Breast epithelium (tissue), 4 donors: ENCODE results near the gene ZNF678. TPM values are rescaled to one million over a fixed set of nuclear protein-coding genes. Genes with fewer than 3 reads are reported as not detected.

Source experiments
- DNase-seq, 2 donors: peaks; one replicate each; pipeline ENCODE4 v3.0.0-alpha.2; 2019; ENCODE audit warnings: low spot score in 2 of 2
- H3K27ac ChIP-seq, 2 donors: fragments of 200-600 bp; sonication (generic) in 1 of 2; one replicate each; pipeline ENCODE4 v1.5.1; 2016 to 2019; ENCODE audit warnings: mild to moderate bottlenecking in 1 of 2
- H3K27me3 ChIP-seq, 2 donors: fragments of 200-600 bp; sonication (generic) in 1 of 2; one replicate each; pipeline versions ENCODE4 v1.5.1 to v1.6.0; 2017 to 2019; ENCODE audit warnings: control low read depth in 1 of 2, mild to moderate bottlenecking in 1 of 2
- H3K36me3 ChIP-seq: fragments of 200-600 bp; one replicate; pipeline ENCODE4 v1.5.1; 2019
- H3K4me1 ChIP-seq, 2 donors: fragments of 200-600 bp; sonication (generic); one replicate each; pipeline ENCODE4 v1.5.1; 2016 to 2019; ENCODE audit warnings: control low read depth in 1 of 2
- H3K4me3 ChIP-seq, 3 donors: fragments of 200-600 bp; sonication (generic); 1 replicate in 2 of 3; 2 replicates in 1 of 3; pipeline ENCODE4 v1.5.1; 2016 to 2019; ENCODE audit warnings: mild to moderate bottlenecking in 3 of 3, moderate library complexity in 2 of 3
- H3K9me3 ChIP-seq, 2 donors: fragments of 200-600 bp; sonication (generic) in 1 of 2; one replicate each; pipeline ENCODE4 v1.5.1; 2016 to 2019; ENCODE audit warnings: control low read depth in 1 of 2
- POLR2A ChIP-seq: fragments of 450-650 bp; IDR thresholded peaks from one replicate; pipeline ENCODE4 v1.6.1; 2016; ENCODE audit warnings: antibody characterized with exemption, mild to moderate bottlenecking, moderate library complexity
- POLR2AphosphoS5 ChIP-seq, 3 donors: sonication (generic); formaldehyde crosslinking; IDR thresholded peaks; one replicate each; pipeline ENCODE4 v1.6.1; 2017; ENCODE audit warnings: antibody characterized with exemption in 3 of 3
- intact Hi-C: fragments of 100-400 bp; cut with DNase I; formaldehyde crosslinking; loops from one replicate; pipeline ENCODE4 v1.15.1; 2023; ENCODE audit warnings: low total_unique reads
- total RNA-seq, 3 donors: library from RNA; depleted of rRNA; stranded (reverse); fragments of >200 nt; gene quantifications; one replicate each; pipeline ENCODE4 v1.1.0, GENCODE V29; 2016
- TF ChIP-seq, protein P1 (sequence below), 3 donors: fragments of 450-650 bp; IDR thresholded peaks; one replicate each; pipeline ENCODE4 v1.5.1; 2016 to 2017; ENCODE audit warnings: antibody characterized with exemption in 3 of 3, mild to moderate bottlenecking in 3 of 3, moderate library complexity in 3 of 3

Gene ZNF678
- total RNA-seq, 3 donors from 2014 or later: 8.5 to 19.8 (median 12.8) TPM

- TF ChIP-seq POLR2AphosphoS5 (IDR thresholded peaks at IDR 0.05) (no peak), POLR2A (no peak)
- TF ChIP-seq, protein P1, sequence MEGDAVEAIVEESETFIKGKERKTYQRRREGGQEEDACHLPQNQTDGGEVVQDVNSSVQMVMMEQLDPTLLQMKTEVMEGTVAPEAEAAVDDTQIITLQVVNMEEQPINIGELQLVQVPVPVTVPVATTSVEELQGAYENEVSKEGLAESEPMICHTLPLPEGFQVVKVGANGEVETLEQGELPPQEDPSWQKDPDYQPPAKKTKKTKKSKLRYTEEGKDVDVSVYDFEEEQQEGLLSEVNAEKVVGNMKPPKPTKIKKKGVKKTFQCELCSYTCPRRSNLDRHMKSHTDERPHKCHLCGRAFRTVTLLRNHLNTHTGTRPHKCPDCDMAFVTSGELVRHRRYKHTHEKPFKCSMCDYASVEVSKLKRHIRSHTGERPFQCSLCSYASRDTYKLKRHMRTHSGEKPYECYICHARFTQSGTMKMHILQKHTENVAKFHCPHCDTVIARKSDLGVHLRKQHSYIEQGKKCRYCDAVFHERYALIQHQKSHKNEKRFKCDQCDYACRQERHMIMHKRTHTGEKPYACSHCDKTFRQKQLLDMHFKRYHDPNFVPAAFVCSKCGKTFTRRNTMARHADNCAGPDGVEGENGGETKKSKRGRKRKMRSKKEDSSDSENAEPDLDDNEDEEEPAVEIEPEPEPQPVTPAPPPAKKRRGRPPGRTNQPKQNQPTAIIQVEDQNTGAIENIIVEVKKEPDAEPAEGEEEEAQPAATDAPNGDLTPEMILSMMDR (IDR thresholded peaks at IDR 0.05): no peak
- DNase-seq: no peak
- H3K27ac ChIP-seq: no peak overlapping the region
- no peaks in the 10 kb centered on the region for H3K9me3 ChIP-seq
- H3K27me3 ChIP-seq: no peaks in the 10 kb centered on the region
- no peak overlapping the region for H3K4me3 ChIP-seq
- no peaks in the 10 kb centered on the region for H3K4me1 ChIP-seq
- no peaks in the 10 kb centered on the region for H3K36me3 ChIP-seq
- intact Hi-C loops: no loop called here
Observed at GRCh38 chr1:227568593-227568992, 5.2 kb downstream of the ZNF678 start.

DNA sequence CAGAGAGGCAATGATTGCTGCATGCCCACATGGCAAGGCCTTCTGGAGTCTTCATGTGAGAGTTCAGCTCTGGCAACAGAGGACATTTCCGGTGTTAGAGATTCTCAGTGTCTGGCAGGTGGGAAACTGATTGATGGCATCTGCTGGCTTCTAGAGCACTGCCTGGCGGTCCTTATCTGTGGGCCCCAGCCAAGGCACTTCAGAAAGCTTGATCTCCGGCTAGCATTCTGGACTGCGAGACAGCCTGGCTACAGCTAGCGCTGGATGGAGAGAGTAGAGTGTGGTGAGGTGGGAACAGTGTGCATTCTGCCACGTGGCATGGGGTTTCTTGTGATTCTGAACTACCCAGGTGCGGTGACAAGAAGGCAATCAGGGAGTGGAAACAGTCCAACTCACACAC lies 9.4 kb downstream of the ZNF678 start:
- Histone ChIP-seq H3K9me3 (no peaks in the 10 kb centered on the region), H3K27me3 (no peaks in the 10 kb centered on the region), H3K27ac (no peak overlapping the region), H3K36me3 (no peaks in the 10 kb centered on the region), H3K4me3 (no peak overlapping the region), H3K4me1 (no peaks in the 10 kb centered on the region)
- intact Hi-C loops: no loop called here
- no peak for DNase-seq
- no peak for TF ChIP-seq POLR2A
- TF ChIP-seq, protein P1 (IDR thresholded peaks at IDR 0.05): no peak
- TF ChIP-seq POLR2AphosphoS5 (IDR thresholded peaks at IDR 0.05): no peak

DNA sequence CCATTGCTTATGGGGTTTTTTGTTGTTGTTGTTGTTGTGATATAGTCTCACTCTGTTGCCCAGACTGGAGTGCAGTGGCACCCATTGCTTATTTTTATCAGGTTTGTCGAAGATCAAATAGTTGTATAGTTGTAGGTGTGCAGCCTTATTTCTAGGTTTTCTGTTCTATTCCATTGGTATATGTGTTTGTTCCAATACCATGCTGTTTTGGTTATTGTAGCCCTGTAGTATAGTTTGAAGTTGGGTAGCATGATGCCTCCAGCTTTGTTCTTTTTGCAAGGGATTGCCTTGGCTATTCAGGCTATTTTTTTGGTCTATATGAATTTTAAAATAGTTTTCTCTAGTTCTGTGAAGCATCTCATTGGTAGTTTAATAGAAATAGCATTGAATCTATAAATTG lies 11.6 kb downstream of the ZNF678 start:
- H3K4me1 ChIP-seq: no peaks in the 10 kb centered on the region
- no peak for TF ChIP-seq POLR2A
- TF ChIP-seq, protein P1 (IDR thresholded peaks at IDR 0.05): no peak
- TF ChIP-seq POLR2AphosphoS5 (IDR thresholded peaks at IDR 0.05): no peak
- no peaks in the 10 kb centered on the region for H3K27me3 ChIP-seq
- no peaks in the 10 kb centered on the region for H3K9me3 ChIP-seq
- H3K4me3 ChIP-seq: no peak overlapping the region
- DNase-seq: no peak
- H3K27ac ChIP-seq: no peak overlapping the region
- intact Hi-C loops: no loop called here
- no peaks in the 10 kb centered on the region for H3K36me3 ChIP-seq

DNA sequence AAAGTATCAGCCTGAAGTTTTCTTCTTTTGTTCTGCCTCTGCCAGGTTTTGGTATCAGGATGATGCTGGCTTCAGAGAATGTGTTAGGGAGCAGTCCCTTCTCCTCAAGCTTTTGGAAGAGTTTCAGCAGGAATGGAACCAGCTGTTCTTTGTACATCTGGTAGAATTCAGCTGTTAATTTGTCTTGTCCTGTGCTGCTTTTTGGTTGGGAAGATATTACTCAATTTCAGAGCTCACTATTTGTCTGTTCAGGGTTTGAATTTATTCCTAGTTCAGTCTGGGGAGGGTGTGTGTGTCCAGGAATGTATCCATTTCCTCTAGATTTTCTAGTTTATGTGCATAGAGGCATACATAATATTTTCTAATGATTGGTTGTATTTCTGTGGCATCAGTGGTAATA lies 12.8 kb downstream of the ZNF678 start:
- no peak overlapping the region for H3K4me3 ChIP-seq
- no peak for DNase-seq
- no peaks in the 10 kb centered on the region for H3K27me3 ChIP-seq
- H3K27ac ChIP-seq: no peak overlapping the region
- intact Hi-C loops: no loop called here
- no peaks in the 10 kb centered on the region for H3K36me3 ChIP-seq
- TF ChIP-seq POLR2A (no peak), POLR2AphosphoS5 (IDR thresholded peaks at IDR 0.05) (no peak)
- TF ChIP-seq, protein P1 (IDR thresholded peaks at IDR 0.05): no peak
- no peaks in the 10 kb centered on the region for H3K4me1 ChIP-seq
- no peaks in the 10 kb centered on the region for H3K9me3 ChIP-seq

GRCh38 chr1:227577500-227577899 lies 14.1 kb downstream of the ZNF678 start:
- intact Hi-C loops: no loop called here
- no peak for TF ChIP-seq POLR2AphosphoS5 (IDR thresholded peaks at IDR 0.05)
- TF ChIP-seq, protein P1 (IDR thresholded peaks at IDR 0.05): no peak
- no peak for TF ChIP-seq POLR2A
- Histone ChIP-seq H3K4me1 (no peaks in the 10 kb centered on the region), H3K36me3 (no peaks in the 10 kb centered on the region), H3K4me3 (no peak overlapping the region), H3K27me3 (no peaks in the 10 kb centered on the region), H3K9me3 (no peaks in the 10 kb centered on the region), H3K27ac (no peak overlapping the region)
- no peak for DNase-seq
